ENCODE measurements around the gene CUX1.

DNA sequence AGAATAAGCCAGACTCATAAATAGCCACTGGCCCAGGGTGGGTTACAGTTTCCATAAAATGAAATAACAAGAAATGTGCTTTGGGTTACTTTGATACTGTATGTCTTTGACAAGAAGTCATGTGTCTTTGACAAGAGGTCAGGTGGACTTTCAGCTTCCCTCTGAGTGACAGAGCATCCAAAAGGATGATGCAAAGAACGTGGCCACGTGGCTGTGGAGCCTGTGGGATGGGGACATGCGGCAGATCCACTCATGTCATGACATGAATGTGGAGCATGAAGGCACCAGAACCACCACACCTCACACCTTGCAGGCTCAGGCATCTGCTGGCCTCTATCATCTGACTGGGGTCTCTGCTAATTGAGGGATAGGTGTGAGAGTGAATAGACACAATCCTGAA lies 37.1 kb upstream of the CUX1 start:
- TF ChIP-seq, protein P1, sequence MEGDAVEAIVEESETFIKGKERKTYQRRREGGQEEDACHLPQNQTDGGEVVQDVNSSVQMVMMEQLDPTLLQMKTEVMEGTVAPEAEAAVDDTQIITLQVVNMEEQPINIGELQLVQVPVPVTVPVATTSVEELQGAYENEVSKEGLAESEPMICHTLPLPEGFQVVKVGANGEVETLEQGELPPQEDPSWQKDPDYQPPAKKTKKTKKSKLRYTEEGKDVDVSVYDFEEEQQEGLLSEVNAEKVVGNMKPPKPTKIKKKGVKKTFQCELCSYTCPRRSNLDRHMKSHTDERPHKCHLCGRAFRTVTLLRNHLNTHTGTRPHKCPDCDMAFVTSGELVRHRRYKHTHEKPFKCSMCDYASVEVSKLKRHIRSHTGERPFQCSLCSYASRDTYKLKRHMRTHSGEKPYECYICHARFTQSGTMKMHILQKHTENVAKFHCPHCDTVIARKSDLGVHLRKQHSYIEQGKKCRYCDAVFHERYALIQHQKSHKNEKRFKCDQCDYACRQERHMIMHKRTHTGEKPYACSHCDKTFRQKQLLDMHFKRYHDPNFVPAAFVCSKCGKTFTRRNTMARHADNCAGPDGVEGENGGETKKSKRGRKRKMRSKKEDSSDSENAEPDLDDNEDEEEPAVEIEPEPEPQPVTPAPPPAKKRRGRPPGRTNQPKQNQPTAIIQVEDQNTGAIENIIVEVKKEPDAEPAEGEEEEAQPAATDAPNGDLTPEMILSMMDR (IDR thresholded peaks at IDR 0.05; ENCODE audit: low read depth, low read length, poor library complexity, severe bottlenecking): no peak
- TF ChIP-seq EZH2phosphoT487 (IDR thresholded peaks at IDR 0.05; ENCODE audit: borderline replicate concordance, low read length): no peak
